HTR-8/SVneo (cell line): ENCODE data around the gene FOXO4.
A peak's percentile ranks its signal among the peaks of the same experiment; 100 is the strongest.

Experiments
- DNase-seq: peaks from one replicate; pipeline ENCODE4 v3.0.0; 2011; ENCODE audit warnings: low spot score, mixed read lengths; ENCODE audit not compliant: insufficient read length
- FAIRE-seq: peaks from 2 replicates; lab custom pipeline; 2011; peaks lifted over from hg19 to GRCh38; lab: Jason Lieb, UNC

The FOXO4 gene

DNA sequence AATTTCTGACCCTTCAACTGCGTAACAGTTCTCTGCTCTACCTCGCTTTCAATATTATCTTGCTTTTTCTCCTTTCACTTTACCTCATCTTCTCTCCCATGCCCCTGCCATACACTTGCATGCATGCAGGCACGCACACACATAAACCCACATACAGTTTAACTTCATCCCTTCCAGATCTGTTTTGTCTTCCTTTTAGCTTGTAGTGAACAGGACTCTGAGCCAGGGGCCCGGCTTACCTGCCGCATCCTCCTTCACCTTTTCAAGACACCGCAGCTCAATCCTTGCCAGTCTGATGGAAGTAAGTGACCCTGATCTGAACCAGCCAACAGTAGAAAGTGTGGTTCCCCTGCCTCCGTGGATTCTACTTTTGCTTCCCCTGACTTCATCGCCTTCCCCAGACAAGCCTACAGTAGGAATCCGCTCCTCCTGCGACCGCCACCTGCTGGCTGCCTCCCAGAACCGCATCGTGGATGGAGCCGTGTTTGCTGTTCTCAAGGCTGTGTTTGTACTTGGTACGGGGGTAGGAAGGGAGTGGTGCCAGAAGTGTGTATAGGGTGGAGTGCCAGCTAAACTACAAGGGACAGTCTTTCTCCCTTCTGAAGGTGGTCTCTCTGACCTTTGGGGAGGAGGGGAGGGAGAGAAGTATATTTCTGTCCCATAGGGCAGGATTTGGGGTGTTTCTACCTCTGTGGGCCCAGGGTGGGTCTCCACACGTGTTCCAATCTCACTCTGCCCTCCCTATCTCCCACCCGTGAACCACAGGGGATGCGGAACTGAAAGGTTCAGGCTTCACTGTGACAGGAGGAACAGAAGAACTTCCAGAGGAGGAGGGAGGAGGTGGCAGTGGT, 33.5 kb downstream of the FOXO4 start:
- DNase-seq: peak; percentile 66
- FAIRE-seq: peak; percentile 89

DNA sequence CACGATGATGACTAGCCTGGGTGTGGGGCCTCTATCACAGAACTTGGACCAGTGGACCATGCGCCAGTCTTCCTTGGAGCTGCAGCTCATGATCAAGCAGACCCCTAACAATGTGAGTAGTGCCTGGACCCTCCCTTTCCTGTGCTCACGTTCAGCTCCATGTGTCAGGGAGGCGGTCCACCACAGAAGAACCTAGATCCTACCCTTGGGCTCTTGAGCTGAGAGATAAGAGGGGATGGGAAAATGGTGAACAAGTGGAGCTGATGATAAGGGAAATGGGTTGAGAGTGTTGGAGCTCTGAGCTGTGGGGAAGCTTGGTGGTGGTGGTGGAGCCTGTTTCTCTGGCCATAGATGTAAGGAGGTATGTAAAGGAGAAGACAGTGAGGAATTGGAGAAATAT, 35.9 kb downstream of the FOXO4 start:
- DNase-seq (no peak), FAIRE-seq (no peak)

DNA sequence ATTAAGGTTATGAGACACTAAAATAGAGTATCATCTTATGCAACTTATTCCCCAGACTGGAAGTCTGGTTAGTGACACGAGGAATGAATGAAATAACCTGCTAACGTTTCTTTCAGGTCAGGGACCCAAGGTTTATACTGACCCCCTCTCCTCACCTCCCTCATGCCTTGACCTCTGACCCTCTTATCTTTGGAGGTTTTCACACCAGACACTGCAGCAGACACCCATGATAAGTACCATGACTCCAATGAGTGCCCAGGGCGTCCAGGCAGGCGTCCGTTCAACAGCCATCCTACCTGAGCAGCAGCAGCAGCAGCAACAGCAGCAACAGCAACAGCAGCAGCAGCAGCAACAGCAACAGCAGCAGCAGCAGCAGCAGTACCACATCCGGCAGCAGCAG, 44.8 kb downstream of the FOXO4 start:
- DNase-seq: no peak
- no peak for FAIRE-seq

DNA sequence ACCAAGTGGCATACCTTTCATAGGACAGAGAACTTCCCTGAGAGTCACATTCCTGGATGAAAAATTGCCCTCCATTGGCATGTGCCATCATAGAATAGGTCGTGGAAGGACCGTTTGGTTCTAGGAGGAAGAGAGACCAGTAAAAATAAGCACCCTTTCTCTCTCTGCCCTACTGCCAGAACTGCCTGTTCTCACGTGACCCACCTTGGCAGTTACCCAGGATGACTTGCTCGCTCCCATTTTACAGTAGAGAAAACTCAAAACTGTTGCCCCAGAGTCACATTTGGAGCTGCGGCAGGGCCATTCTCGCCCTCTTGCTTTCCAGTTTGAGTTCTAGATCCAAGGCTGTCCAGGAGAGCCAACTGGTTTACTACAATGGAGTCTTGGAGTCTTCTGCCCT, 47.9 kb downstream of the FOXO4 start:
- FAIRE-seq: no peak

DNA sequence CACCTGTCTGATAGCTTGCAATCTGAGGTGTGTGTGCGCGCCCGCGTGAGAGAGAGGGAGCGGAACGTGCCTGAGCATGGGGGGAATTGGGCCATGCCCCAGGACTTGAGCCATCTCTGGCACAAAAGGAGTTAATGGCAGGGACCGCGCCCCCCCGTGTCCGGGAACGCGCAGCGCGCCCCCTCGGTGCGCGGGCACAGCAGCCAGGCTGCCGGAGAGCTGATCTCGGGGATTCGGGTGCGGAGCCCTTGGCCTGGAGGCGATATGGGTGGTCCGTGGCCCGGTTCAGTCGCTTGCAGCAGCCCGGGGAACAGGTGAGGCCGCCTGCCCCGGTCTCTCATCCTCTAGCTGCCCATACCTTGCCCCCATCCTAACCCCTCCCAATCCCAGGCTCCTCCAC, 49.0 kb downstream of the FOXO4 start, which contains the start of gene NLGN3:
Gene NLGN3 (plus strand): TSS at position 191 of the 400 bp plus-strand sequence. CDS start 2,909 bp downstream, outside the sequence.
- DNase-seq (no peak), FAIRE-seq (no peak)

More for the DNA sequence above, 47.9 kb downstream of the FOXO4 start:
- no peak for DNase-seq

DNA sequence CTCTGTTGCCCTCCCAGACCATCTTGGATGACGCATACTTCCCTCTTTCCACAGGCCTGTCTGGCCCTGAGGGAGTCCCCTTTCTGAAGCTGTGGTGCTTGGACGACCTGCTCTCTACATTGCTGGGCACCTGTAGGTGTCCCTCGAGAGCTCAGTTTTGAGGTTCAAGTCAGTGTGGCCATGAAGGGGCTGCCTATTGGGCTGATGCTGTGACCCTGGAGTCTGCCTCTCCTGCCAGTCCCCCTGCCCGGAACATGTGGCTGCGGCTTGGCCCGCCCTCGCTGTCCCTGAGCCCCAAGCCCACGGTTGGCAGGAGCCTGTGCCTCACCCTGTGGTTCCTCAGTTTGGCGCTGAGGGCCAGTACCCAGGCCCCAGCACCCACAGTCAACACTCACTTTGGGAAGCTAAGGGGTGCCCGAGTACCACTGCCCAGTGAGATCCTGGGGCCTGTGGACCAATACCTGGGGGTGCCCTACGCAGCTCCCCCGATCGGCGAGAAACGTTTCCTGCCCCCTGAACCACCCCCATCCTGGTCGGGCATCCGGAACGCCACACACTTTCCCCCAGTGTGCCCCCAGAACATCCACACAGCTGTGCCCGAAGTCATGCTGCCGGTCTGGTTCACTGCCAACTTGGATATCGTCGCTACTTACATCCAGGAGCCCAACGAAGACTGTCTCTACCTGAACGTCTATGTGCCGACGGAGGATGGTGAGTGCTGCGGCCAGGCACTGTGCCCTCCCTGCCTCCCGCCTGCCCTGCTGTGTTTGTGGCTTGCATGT, 52.0 kb downstream of the FOXO4 start:
- no peak for FAIRE-seq
- no peak for DNase-seq

DNA sequence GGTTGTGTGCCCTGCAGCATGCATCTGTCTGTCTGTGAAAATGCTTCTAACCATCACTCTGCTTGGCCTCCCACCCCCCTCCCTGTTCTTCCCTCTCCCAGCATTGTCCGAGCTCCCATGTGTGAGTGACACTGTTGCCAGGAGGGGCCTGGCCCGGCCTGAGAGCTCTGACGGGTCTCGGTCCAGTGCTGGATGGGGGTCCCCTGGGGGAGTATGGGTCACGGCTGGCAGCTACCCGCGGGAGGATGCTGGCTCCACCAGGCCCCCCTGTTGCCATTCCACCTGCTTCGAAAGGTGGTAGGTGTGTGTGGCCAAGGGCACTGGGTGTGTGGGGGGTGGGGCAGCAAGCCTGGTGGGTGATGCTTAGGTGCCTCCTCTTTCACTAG, 52.6 kb downstream of the FOXO4 start:
- FAIRE-seq: no peak
- no peak for DNase-seq

DNA sequence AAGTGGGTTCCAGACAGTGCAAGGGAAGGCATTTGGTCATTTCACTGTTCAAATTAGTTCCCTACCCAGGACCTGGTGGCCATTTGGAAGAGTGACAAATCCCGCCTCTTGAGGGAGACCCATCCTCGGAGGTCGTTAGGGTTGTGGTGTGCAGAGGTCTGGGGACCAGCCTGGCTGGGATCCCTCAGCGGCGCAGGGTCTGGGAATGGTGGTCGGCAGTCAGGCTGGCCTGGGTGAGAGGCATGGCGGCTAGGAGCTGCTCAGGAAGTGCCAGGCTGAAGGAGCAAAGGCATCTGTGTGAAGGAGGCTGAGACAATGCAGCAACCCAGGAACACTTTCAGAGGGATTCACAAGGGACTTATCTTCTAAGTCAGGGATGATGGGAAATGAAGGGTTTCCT, 55.7 kb downstream of the FOXO4 start:
- no peak for DNase-seq
- peak; percentile 16 for FAIRE-seq
